GM23338 (cell line): Measurements from ENCODE around the gene KLHDC7A. TPM values are rescaled to one million over a fixed set of nuclear protein-coding genes. Genes with fewer than 3 reads are reported as not detected.

Source experiments
- ATAC-seq: fragments of 200-7000 bp; cut with Tn5 transposase; 3 replicates; pipeline ENCODE4 v1.9.1; 2020
- DNase-seq: peaks from one replicate; pipeline ENCODE4 v3.0.0-alpha.2; 2015; ENCODE audit warnings: low spot score
- H2AFZ ChIP-seq: fragments of 200-600 bp; sonication (generic); 2 replicates; pipeline ENCODE4 v1.8.0; 2016; ENCODE audit warnings: antibody characterized with exemption, mild to moderate bottlenecking, moderate library complexity
- H3F3A ChIP-seq: fragments of 200-600 bp; sonication (generic); replicated peaks from 2 replicates; pipeline ENCODE4 v1.8.0; 2017; ENCODE audit warnings: antibody characterized with exemption, mixed run types, low read depth
- H3K27ac ChIP-seq: fragments of 200-600 bp; sonication (generic); 2 replicates; pipeline ENCODE4 v1.6.1; 2016; ENCODE audit warnings: low read depth
- H3K27me3 ChIP-seq: fragments of 200-600 bp; sonication (generic); 2 replicates; pipeline ENCODE4 v1.8.0; 2016; ENCODE audit warnings: mild to moderate bottlenecking, mixed run types, moderate library complexity; ENCODE audit not compliant: insufficient read depth
- H3K36me3 ChIP-seq: fragments of 200-600 bp; sonication (generic); 2 replicates; pipeline ENCODE4 v1.8.0; 2016; ENCODE audit warnings: mild to moderate bottlenecking; ENCODE audit not compliant: insufficient read depth
- H3K4me1 ChIP-seq: fragments of 200-600 bp; sonication (generic); 2 replicates; pipeline ENCODE4 v1.8.0; 2016; ENCODE audit warnings: mild to moderate bottlenecking, moderate library complexity; ENCODE audit not compliant: insufficient read depth
- H3K4me2 ChIP-seq: fragments of 200-600 bp; sonication (generic); 2 replicates; pipeline ENCODE4 v1.7.1; 2017; ENCODE audit warnings: mixed run types
- H3K4me3 ChIP-seq: fragments of 200-600 bp; sonication (generic); 2 replicates; pipeline ENCODE4 v1.6.1; 2016; ENCODE audit warnings: mixed run types
- H3K79me2 ChIP-seq: fragments of 200-600 bp; sonication (generic); replicated peaks from 2 replicates; pipeline ENCODE4 v1.8.0; 2017; ENCODE audit warnings: mild to moderate bottlenecking; ENCODE audit not compliant: insufficient read depth
- H3K9me2 ChIP-seq: fragments of 200-600 bp; sonication (generic); 2 replicates; pipeline ENCODE4 v1.8.0; 2017; ENCODE audit not compliant: insufficient read depth
- H4K20me1 ChIP-seq: fragments of 200-600 bp; sonication (generic); replicated peaks from 2 replicates; pipeline ENCODE4 v1.8.0; 2017; ENCODE audit warnings: mild to moderate bottlenecking; ENCODE audit not compliant: insufficient read depth
- H3K27ac Mint-ChIP-seq: 2 replicates; pipeline ENCODE4 v1.8.0; 2020; ENCODE audit warnings: inconsistent platforms, mild to moderate bottlenecking, moderate library complexity, mixed read lengths
- H3K27me3 Mint-ChIP-seq: 3 replicates; pipeline ENCODE4 v1.8.0; 2022; ENCODE audit warnings: low read depth, mild to moderate bottlenecking, moderate library complexity, mixed read lengths, inconsistent platforms; ENCODE audit not compliant: insufficient read depth, poor library complexity
- H3K36me3 Mint-ChIP-seq: 3 replicates; pipeline ENCODE4 v1.8.0; 2021; ENCODE audit warnings: low read depth, mild to moderate bottlenecking, inconsistent platforms, moderate library complexity, mixed read lengths
- H3K4me1 Mint-ChIP-seq: 3 replicates; pipeline ENCODE4 v1.8.0; 2020; ENCODE audit warnings: mild to moderate bottlenecking, inconsistent platforms, mixed read lengths
- H3K4me3 Mint-ChIP-seq: 3 replicates; pipeline ENCODE4 v1.8.0; 2021; ENCODE audit warnings: moderate library complexity, mild to moderate bottlenecking, inconsistent platforms, mixed read lengths
- H3K9me3 Mint-ChIP-seq: 3 replicates; pipeline ENCODE4 v1.8.0; 2020; ENCODE audit warnings: moderate library complexity, mild to moderate bottlenecking, inconsistent platforms, mixed read lengths
- CREB1 ChIP-seq: fragments of 250-450 bp; sonication (Bioruptor Pico); IDR thresholded peaks from 2 replicates; pipeline ENCODE4 v1.5.0; 2020; ENCODE audit warnings: low read depth, mild to moderate bottlenecking, moderate library complexity
- EZH2 ChIP-seq: fragments of 200-600 bp; sonication (generic); IDR thresholded peaks from one replicate; pipeline ENCODE4 v1.8.0; 2017; ENCODE audit warnings: antibody characterized with exemption, mild to moderate bottlenecking, low read depth; ENCODE audit not compliant: unreplicated experiment
- EZH2phosphoT487 ChIP-seq: fragments of 200-600 bp; sonication (generic); IDR thresholded peaks from one replicate; pipeline ENCODE4 v1.8.1; 2018; ENCODE audit warnings: antibody characterized with exemption; ENCODE audit not compliant: unreplicated experiment
- JUNB ChIP-seq: IDR thresholded peaks from one replicate; pipeline ENCODE4 v1.6.1; 2016; ENCODE audit warnings: antibody characterized with exemption; ENCODE audit not compliant: unreplicated experiment
- NANOG ChIP-seq: IDR thresholded peaks from 2 replicates; pipeline ENCODE4 v1.6.1; 2016; ENCODE audit warnings: antibody characterized with exemption, borderline replicate concordance
- POLR2AphosphoS5 ChIP-seq: IDR thresholded peaks from 2 replicates; pipeline ENCODE4 v1.6.1; 2016; ENCODE audit warnings: antibody characterized with exemption, low read depth
- REST ChIP-seq: IDR thresholded peaks from one replicate; pipeline ENCODE4 v1.6.1; 2018; ENCODE audit warnings: antibody characterized with exemption; ENCODE audit not compliant: unreplicated experiment
- STAT1 ChIP-seq: IDR thresholded peaks from one replicate; pipeline ENCODE4 v1.6.1; 2016; ENCODE audit warnings: antibody characterized with exemption; ENCODE audit not compliant: unreplicated experiment
- ZNF331 ChIP-seq: fragments of 250-450 bp; sonication (Bioruptor Pico); IDR thresholded peaks from 2 replicates; pipeline ENCODE4 v1.5.0; 2020; ENCODE audit warnings: low read depth, mild to moderate bottlenecking, moderate library complexity
- ZNF462 ChIP-seq: fragments of 250-450 bp; sonication (Bioruptor Pico); IDR thresholded peaks from 2 replicates; pipeline ENCODE4 v1.5.0; 2020; ENCODE audit warnings: mild to moderate bottlenecking, moderate library complexity
- polyA plus RNA-seq: library from polyadenylated mRNA; unstranded; fragments of >200 nt; fragmentation: Nextera tagmentation; extraction: Ambion mirVana; gene quantifications from 2 replicates; pipeline ENCODE4 v1.2.1, GENCODE V29; 2016
- total RNA-seq: library from RNA; depleted of rRNA; stranded (reverse); fragments of >200 nt; shearing (Covaris generic); gene quantifications from 2 replicates; pipeline ENCODE4 v1.2.3, GENCODE V29; 2014

Gene KLHDC7A
- total and polyA plus RNA-seq, 2 experiments from 2014 or later, result 4.5 to 22.4 TPM

GRCh38 chr1:18484721-18485120 lies 4.0 kb downstream of the KLHDC7A start:
- peaks cover 9% of the 10 kb centered on the region for H3K27me3 Mint-ChIP-seq
- peaks cover 41% of the 10 kb centered on the region for H3K9me3 Mint-ChIP-seq

GRCh38 chr1:18485227-18485626 lies 4.5 kb downstream of the KLHDC7A start:
- peaks cover 58% of the 10 kb centered on the region for H3K36me3 Mint-ChIP-seq
- no peak for ATAC-seq
- no peak overlapping the region for H2AFZ ChIP-seq
- TF ChIP-seq ZNF462 (CRISPR knock-in tag), result no peak
- TF ChIP-seq EZH2phosphoT487, result no peak
- no peak for TF ChIP-seq JUNB
- no peak for TF ChIP-seq CREB1 (CRISPR knock-in tag)

More at GRCh38 chr1:18484721-18485120, 4.0 kb downstream of the KLHDC7A start:
- 0 out of 2 replicates have a peak, but pooled peaks cover 6% of the 10 kb centered on the region for H3F3A ChIP-seq
- no peak overlapping the region for H3K4me2 ChIP-seq
- H3K4me3 Mint-ChIP-seq, result no peak overlapping the region
- no peaks in the 10 kb centered on the region for H4K20me1 ChIP-seq
- H3K27ac ChIP-seq, result no peak overlapping the region
- H3K9me2 ChIP-seq, result no peaks in the 10 kb centered on the region
- H3K27ac Mint-ChIP-seq, result no peak overlapping the region
- peaks cover 4% of the 10 kb centered on the region; the same call in 1 of the 2 replicates for H3K79me2 ChIP-seq
- H3K27me3 ChIP-seq, result no peaks in the 10 kb centered on the region
- TF ChIP-seq NANOG, result no peak
- no peak for TF ChIP-seq REST
- no peak for TF ChIP-seq ZNF331 (CRISPR knock-in tag)
- no peak for TF ChIP-seq EZH2
- TF ChIP-seq EZH2phosphoT487, result no peak
- no peak for TF ChIP-seq STAT1
- no peak for TF ChIP-seq POLR2AphosphoS5
- DNase-seq (no peak), ATAC-seq (no peak)
- H3K36me3 Mint-ChIP-seq, result peaks cover 59% of the 10 kb centered on the region
- H3K4me3 ChIP-seq, result no peak overlapping the region
- H3K4me1 ChIP-seq, result peaks cover 30% of the 10 kb centered on the region
- H3K4me1 Mint-ChIP-seq, result peaks cover 44% of the 10 kb centered on the region
- no peak overlapping the region for H2AFZ ChIP-seq
- no peaks in the 10 kb centered on the region for H3K36me3 ChIP-seq

More at GRCh38 chr1:18485227-18485626, 4.5 kb downstream of the KLHDC7A start:
- Histone ChIP-seq H4K20me1 (no peaks in the 10 kb centered on the region), H3K27ac (no peak overlapping the region), H3K4me3 (no peak overlapping the region), H3F3A (0 out of 2 replicates have a peak, but pooled peaks cover 3% of the 10 kb centered on the region), H3K36me3 (no peaks in the 10 kb centered on the region), H3K27me3 (no peaks in the 10 kb centered on the region), H3K79me2 (peaks cover 4% of the 10 kb centered on the region; the same call in 1 of the 2 replicates), H3K4me2 (no peak overlapping the region), H3K4me1 (peaks cover 24% of the 10 kb centered on the region), H3K9me2 (no peaks in the 10 kb centered on the region)
- H3K27ac Mint-ChIP-seq, result no peak overlapping the region
- H3K4me3 Mint-ChIP-seq, result no peak overlapping the region
- peaks cover 39% of the 10 kb centered on the region for H3K4me1 Mint-ChIP-seq
- no peak for DNase-seq
- H3K27me3 Mint-ChIP-seq, result peaks cover 7% of the 10 kb centered on the region
- H3K9me3 Mint-ChIP-seq, result peaks cover 42% of the 10 kb centered on the region
